Measurements from ENCODE around the gene KDM6A. TPM values are rescaled to one million over a fixed set of nuclear protein-coding genes. Genes with fewer than 3 reads are reported as not detected.

Gene KDM6A
- total and polyA plus RNA-seq, 2 donors (not counting 1 experiment from before 2014, with no cell fraction given), result 33.3 to 57.0 TPM

DNA sequence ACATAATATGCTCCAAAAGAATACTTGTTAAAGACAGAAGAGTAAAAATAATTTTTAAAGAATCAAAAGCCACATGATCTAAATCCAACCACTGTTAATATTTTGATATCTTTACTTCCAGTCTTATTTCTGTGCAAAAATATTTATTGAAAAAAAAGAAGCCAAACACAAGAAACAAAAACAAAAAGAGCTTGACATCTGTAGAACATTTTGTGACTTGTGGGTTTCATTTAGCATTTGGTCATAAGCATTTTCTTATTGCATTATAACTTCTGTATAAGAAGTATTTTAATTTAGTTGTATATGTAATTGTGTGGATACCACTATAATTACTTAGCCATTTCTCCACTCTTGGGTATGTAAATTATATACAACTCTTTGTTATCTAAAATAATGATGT lies 264.5 kb downstream of the KDM6A start:
- Histone ChIP-seq H3K4me1 (ENCODE audit: control insufficient read depth in 2 of 2, insufficient read depth in 2 of 2, low read length in 2 of 2) (no peaks in the 10 kb centered on the region), H3K27ac (ENCODE audit: low read length in 2 of 2) (no peak overlapping the region), H2AFZ (ENCODE audit: insufficient read depth, low read depth, low read length, poor library complexity, severe bottlenecking) (no peak overlapping the region), H3K36me3 (replicated peaks in 1 of 2; ENCODE audit: control extremely low read depth in 1 of 2, control insufficient read depth in 1 of 2, extremely low read depth in 1 of 2, insufficient read depth in 2 of 2, low read length in 1 of 2) (no peaks in the 10 kb centered on the region), H3K4me3 (ENCODE audit: control extremely low read depth in 1 of 5, extremely low read depth in 1 of 5, insufficient read depth in 1 of 5, low read depth in 2 of 5, low read length in 4 of 5) (no peak overlapping the region), H3K9ac (ENCODE audit: low read length) (no peak overlapping the region), H3K79me2 (ENCODE audit: control insufficient read depth, insufficient read depth, low read length) (no peaks in the 10 kb centered on the region), H4K20me1 (ENCODE audit: control insufficient read depth, insufficient read depth, low read length, poor library complexity, severe bottlenecking) (no peaks in the 10 kb centered on the region), H3K4me2 (replicated peaks; ENCODE audit: low read depth, low read length, poor library complexity, severe bottlenecking) (no peak overlapping the region), H3K27me3 (replicated peaks in 1 of 4; ENCODE audit: control extremely low read depth in 1 of 4, control insufficient read depth in 3 of 4, insufficient read depth in 4 of 4, low read length in 3 of 4) (no peaks in the 10 kb centered on the region), H3K9me3 (ENCODE audit: control extremely low read depth in 1 of 3, control insufficient read depth in 2 of 3, insufficient read depth in 1 of 3, low read length in 2 of 3) (no peaks in the 10 kb centered on the region)
- Mint-ChIP-seq H3K27me3 (no peaks in the 10 kb centered on the region), H3K4me3 (no peak overlapping the region), H3K27ac (no peak overlapping the region), H3K9me3 (ENCODE audit: insufficient read depth) (peaks cover 4% of the 10 kb centered on the region), H3K4me1 (no peaks in the 10 kb centered on the region)
- no peak for DNase-seq
- intact Hi-C loops (cut with micrococcal nuclease), result no loop called here
- ATAC-seq (ENCODE audit: low read depth), result no peak
- ChIA-PET POLR2A (no interaction called here), CTCF (no interaction called here)
- TF ChIP-seq, protein P1, sequence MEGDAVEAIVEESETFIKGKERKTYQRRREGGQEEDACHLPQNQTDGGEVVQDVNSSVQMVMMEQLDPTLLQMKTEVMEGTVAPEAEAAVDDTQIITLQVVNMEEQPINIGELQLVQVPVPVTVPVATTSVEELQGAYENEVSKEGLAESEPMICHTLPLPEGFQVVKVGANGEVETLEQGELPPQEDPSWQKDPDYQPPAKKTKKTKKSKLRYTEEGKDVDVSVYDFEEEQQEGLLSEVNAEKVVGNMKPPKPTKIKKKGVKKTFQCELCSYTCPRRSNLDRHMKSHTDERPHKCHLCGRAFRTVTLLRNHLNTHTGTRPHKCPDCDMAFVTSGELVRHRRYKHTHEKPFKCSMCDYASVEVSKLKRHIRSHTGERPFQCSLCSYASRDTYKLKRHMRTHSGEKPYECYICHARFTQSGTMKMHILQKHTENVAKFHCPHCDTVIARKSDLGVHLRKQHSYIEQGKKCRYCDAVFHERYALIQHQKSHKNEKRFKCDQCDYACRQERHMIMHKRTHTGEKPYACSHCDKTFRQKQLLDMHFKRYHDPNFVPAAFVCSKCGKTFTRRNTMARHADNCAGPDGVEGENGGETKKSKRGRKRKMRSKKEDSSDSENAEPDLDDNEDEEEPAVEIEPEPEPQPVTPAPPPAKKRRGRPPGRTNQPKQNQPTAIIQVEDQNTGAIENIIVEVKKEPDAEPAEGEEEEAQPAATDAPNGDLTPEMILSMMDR (IDR thresholded peaks at IDR 0.05), result no peak
- TF ChIP-seq EZH2 (IDR thresholded peaks at IDR 0.05; ENCODE audit: borderline replicate concordance, insufficient read depth, low read depth, low read length, poor library complexity, severe bottlenecking), result no peak

DNA sequence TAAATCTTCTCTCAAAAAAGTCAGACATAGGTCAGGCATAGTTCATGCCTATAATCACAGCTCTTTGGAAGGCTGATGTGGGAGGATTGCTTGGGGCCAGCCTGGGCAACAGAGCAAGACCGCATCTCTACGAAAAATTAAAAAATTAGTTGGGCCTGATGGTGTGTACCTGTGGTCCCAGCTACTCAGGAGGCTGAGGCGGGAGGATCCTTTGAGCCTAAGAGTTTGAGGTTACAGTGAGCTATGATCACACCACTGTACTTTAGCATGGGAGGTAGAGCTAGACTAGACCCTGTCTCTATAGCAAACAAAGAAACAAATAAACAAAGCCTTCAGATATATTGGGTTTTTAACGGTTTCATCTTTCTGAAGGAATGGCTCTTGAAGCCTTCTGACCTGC lies 265.5 kb downstream of the KDM6A start:
- no peak overlapping the region for H2AFZ ChIP-seq (ENCODE audit: insufficient read depth, low read depth, low read length, poor library complexity, severe bottlenecking)
- POLR2A ChIA-PET, result no interaction called here
- H3K27ac Mint-ChIP-seq, result no peak overlapping the region

More for the DNA sequence above, 265.5 kb downstream of the KDM6A start:
- no peak overlapping the region for H3K9ac ChIP-seq (ENCODE audit: low read length)
- H3K27ac ChIP-seq (ENCODE audit: low read length in 2 of 2), result no peak overlapping the region
- H3K4me2 ChIP-seq (replicated peaks; ENCODE audit: low read depth, low read length, poor library complexity, severe bottlenecking), result no peak overlapping the region
- H4K20me1 ChIP-seq (ENCODE audit: control insufficient read depth, insufficient read depth, low read length, poor library complexity, severe bottlenecking), result no peaks in the 10 kb centered on the region
- WGBS (ENCODE audit: insufficient coverage), result no CpG with 5 or more reads among the region's 4 CpGs
- H3K27me3 ChIP-seq (replicated peaks in 1 of 4; ENCODE audit: control extremely low read depth in 1 of 4, control insufficient read depth in 3 of 4, insufficient read depth in 4 of 4, low read length in 3 of 4), result no peaks in the 10 kb centered on the region
- no peaks in the 10 kb centered on the region for H3K27me3 Mint-ChIP-seq
- H3K9me3 ChIP-seq (ENCODE audit: control extremely low read depth in 1 of 3, control insufficient read depth in 2 of 3, insufficient read depth in 1 of 3, low read length in 2 of 3), result no peaks in the 10 kb centered on the region
- CTCF ChIA-PET, result no interaction called here
- H3K4me3 ChIP-seq (ENCODE audit: control extremely low read depth in 1 of 5, extremely low read depth in 1 of 5, insufficient read depth in 1 of 5, low read depth in 2 of 5, low read length in 4 of 5), result no peak overlapping the region
- intact Hi-C loops (cut with micrococcal nuclease), result no loop called here
- no peak for DNase-seq
- no peaks in the 10 kb centered on the region for H3K4me1 ChIP-seq (ENCODE audit: control insufficient read depth in 2 of 2, insufficient read depth in 2 of 2, low read length in 2 of 2)
- no peak for TF ChIP-seq EZH2 (IDR thresholded peaks at IDR 0.05; ENCODE audit: borderline replicate concordance, insufficient read depth, low read depth, low read length, poor library complexity, severe bottlenecking)
- TF ChIP-seq, protein P1 (IDR thresholded peaks at IDR 0.05), result no peak
- ATAC-seq (ENCODE audit: low read depth), result no peak
- no peaks in the 10 kb centered on the region for H3K4me1 Mint-ChIP-seq
- peaks cover 4% of the 10 kb centered on the region for H3K9me3 Mint-ChIP-seq (ENCODE audit: insufficient read depth)
- no peaks in the 10 kb centered on the region for H3K36me3 ChIP-seq (replicated peaks in 1 of 2; ENCODE audit: control extremely low read depth in 1 of 2, control insufficient read depth in 1 of 2, extremely low read depth in 1 of 2, insufficient read depth in 2 of 2, low read length in 1 of 2)
- H3K4me3 Mint-ChIP-seq, result no peak overlapping the region
- H3K79me2 ChIP-seq (ENCODE audit: control insufficient read depth, insufficient read depth, low read length), result no peaks in the 10 kb centered on the region

Measured in B cell (primary cell).